ENCODE measurements around the gene EHMT1.
A peak's percentile ranks its signal among the peaks of the same experiment; 100 is the strongest.

The EHMT1 gene

GRCh38 chr9:137740312-137740711, 121.5 kb downstream of the EHMT1 start:
- Histone ChIP-seq H3K9me3 (ENCODE audit: control extremely low read depth in 1 of 5, control insufficient read depth in 4 of 5, insufficient read depth in 2 of 5, low read depth in 1 of 5, low read length in 4 of 5) (peaks cover 0 to 3% (median 0%) of the 10 kb centered on the region in 5 experiments), H3K27me3 (replicated peaks in 2 of 5; ENCODE audit: control insufficient read depth in 4 of 5, insufficient read depth in 5 of 5, low read length in 4 of 5) (no peaks in the 10 kb centered on the region), H3K4me1 (ENCODE audit: control extremely low read depth in 1 of 4, control insufficient read depth in 4 of 4, insufficient read depth in 4 of 4, low read length in 3 of 4) (peaks cover 0 to 10% (median 7%) of the 10 kb centered on the region in 4 experiments), H3K27ac (ENCODE audit: insufficient read depth in 1 of 2, low read depth in 1 of 2, low read length in 2 of 2, poor library complexity in 1 of 2, severe bottlenecking in 2 of 2) (no peak overlapping the region), H3K4me3 (ENCODE audit: control insufficient read depth in 1 of 7, extremely low read depth in 1 of 7, insufficient read depth in 4 of 7, low read depth in 2 of 7, low read length in 6 of 7) (no peak overlapping the region), H3K36me3 (ENCODE audit: control insufficient read depth in 4 of 4, insufficient read depth in 4 of 4, low read length in 3 of 4) (peaks cover 14 to 68% (median 48%) of the 10 kb centered on the region in 4 experiments)
- ChIA-PET CTCF (no interaction called here), POLR2A (no interaction called here)
- WGBS (ENCODE audit: insufficient coverage), result 98% methylated on average over 8 of the region's 9 CpGs
- DNase-seq, result no peak

- no peak overlapping the region for H3K27ac ChIP-seq (ENCODE audit: insufficient read depth in 1 of 2, low read depth in 1 of 2, low read length in 2 of 2, poor library complexity in 1 of 2, severe bottlenecking in 2 of 2)
- WGBS (ENCODE audit: insufficient coverage), result 100% methylated on average over 3 of the region's 4 CpGs
- ChIA-PET POLR2A (no interaction called here), CTCF (no interaction called here)
- no peak for DNase-seq
- H3K36me3 ChIP-seq (ENCODE audit: control insufficient read depth in 4 of 4, insufficient read depth in 4 of 4, low read length in 3 of 4), result peaks cover 9 to 61% (median 41%) of the 10 kb centered on the region in 4 experiments
- H3K9me3 ChIP-seq (ENCODE audit: control extremely low read depth in 1 of 5, control insufficient read depth in 4 of 5, insufficient read depth in 2 of 5, low read depth in 1 of 5, low read length in 4 of 5), result no peaks in the 10 kb centered on the region
- H3K27me3 ChIP-seq (replicated peaks in 2 of 5; ENCODE audit: control insufficient read depth in 4 of 5, insufficient read depth in 5 of 5, low read length in 4 of 5), result no peaks in the 10 kb centered on the region
- H3K4me3 ChIP-seq (ENCODE audit: control insufficient read depth in 1 of 7, extremely low read depth in 1 of 7, insufficient read depth in 4 of 7, low read depth in 2 of 7, low read length in 6 of 7), result no peak overlapping the region
- peaks cover 0 to 21% (median 17%) of the 10 kb centered on the region in 4 experiments for H3K4me1 ChIP-seq (ENCODE audit: control extremely low read depth in 1 of 4, control insufficient read depth in 4 of 4, insufficient read depth in 4 of 4, low read length in 3 of 4)
Observed at GRCh38 chr9:137741330-137741729, 122.5 kb downstream of the EHMT1 start.

- Histone ChIP-seq H3K27ac (ENCODE audit: insufficient read depth in 1 of 2, low read depth in 1 of 2, low read length in 2 of 2, poor library complexity in 1 of 2, severe bottlenecking in 2 of 2) (no peak overlapping the region), H3K36me3 (ENCODE audit: control insufficient read depth in 4 of 4, insufficient read depth in 4 of 4, low read length in 3 of 4) (peaks cover 6 to 63% (median 42%) of the 10 kb centered on the region in 4 experiments), H3K4me1 (ENCODE audit: control extremely low read depth in 1 of 4, control insufficient read depth in 4 of 4, insufficient read depth in 4 of 4, low read length in 3 of 4) (peaks cover 0 to 21% (median 17%) of the 10 kb centered on the region in 4 experiments), H3K9me3 (ENCODE audit: control extremely low read depth in 1 of 5, control insufficient read depth in 4 of 5, insufficient read depth in 2 of 5, low read depth in 1 of 5, low read length in 4 of 5) (no peaks in the 10 kb centered on the region), H3K4me3 (ENCODE audit: control insufficient read depth in 1 of 7, extremely low read depth in 1 of 7, insufficient read depth in 4 of 7, low read depth in 2 of 7, low read length in 6 of 7) (no peak overlapping the region), H3K27me3 (replicated peaks in 2 of 5; ENCODE audit: control insufficient read depth in 4 of 5, insufficient read depth in 5 of 5, low read length in 4 of 5) (no peaks in the 10 kb centered on the region)
- WGBS (ENCODE audit: insufficient coverage), result 100% methylated on average over 5 of the region's 7 CpGs
- ChIA-PET CTCF (no interaction called here), POLR2A (no interaction called here)
- no peak for DNase-seq
Observed at GRCh38 chr9:137742698-137743097, 123.9 kb downstream of the EHMT1 start.

- WGBS (ENCODE audit: insufficient coverage), result 99% methylated on average over 14 of the region's 19 CpGs
- Histone ChIP-seq H3K27ac (ENCODE audit: insufficient read depth in 1 of 2, low read depth in 1 of 2, low read length in 2 of 2, poor library complexity in 1 of 2, severe bottlenecking in 2 of 2) (no peak overlapping the region), H3K27me3 (replicated peaks in 2 of 5; ENCODE audit: control insufficient read depth in 4 of 5, insufficient read depth in 5 of 5, low read length in 4 of 5) (no peaks in the 10 kb centered on the region), H3K36me3 (ENCODE audit: control insufficient read depth in 4 of 4, insufficient read depth in 4 of 4, low read length in 3 of 4) (peaks cover 4 to 68% (median 48%) of the 10 kb centered on the region in 4 experiments), H3K4me1 (ENCODE audit: control extremely low read depth in 1 of 4, control insufficient read depth in 4 of 4, insufficient read depth in 4 of 4, low read length in 3 of 4) (peaks cover 0 to 21% (median 17%) of the 10 kb centered on the region in 4 experiments), H3K9me3 (ENCODE audit: control extremely low read depth in 1 of 5, control insufficient read depth in 4 of 5, insufficient read depth in 2 of 5, low read depth in 1 of 5, low read length in 4 of 5) (no peaks in the 10 kb centered on the region), H3K4me3 (ENCODE audit: control insufficient read depth in 1 of 7, extremely low read depth in 1 of 7, insufficient read depth in 4 of 7, low read depth in 2 of 7, low read length in 6 of 7) (no peak overlapping the region)
- POLR2A ChIA-PET, result no interaction called here
- CTCF ChIA-PET, result no interaction called here
- no peak for DNase-seq
Observed at GRCh38 chr9:137743695-137744094, 124.9 kb downstream of the EHMT1 start.

GRCh38 chr9:137744632-137745183, 125.9 kb downstream of the EHMT1 start:
- CTCF ChIA-PET, result interaction anchor here (2.0 kb wide), 1 partner anchor 72 kb away, joined by 5 read pairs; no protein-coding TSS in a partner anchor

GRCh38 chr9:137745541-137745991, 126.8 kb downstream of the EHMT1 start:
- H3K27me3 ChIP-seq (replicated peaks in 2 of 5; ENCODE audit: control insufficient read depth in 4 of 5, insufficient read depth in 5 of 5, low read length in 4 of 5), result no peaks in the 10 kb centered on the region
- peaks cover 0 to 24% (median 17%) of the 10 kb centered on the region in 4 experiments for H3K4me1 ChIP-seq (ENCODE audit: control extremely low read depth in 1 of 4, control insufficient read depth in 4 of 4, insufficient read depth in 4 of 4, low read length in 3 of 4)
- no peaks in the 10 kb centered on the region for H3K9me3 ChIP-seq (ENCODE audit: control extremely low read depth in 1 of 5, control insufficient read depth in 4 of 5, insufficient read depth in 2 of 5, low read depth in 1 of 5, low read length in 4 of 5)
- H3K36me3 ChIP-seq (ENCODE audit: control insufficient read depth in 4 of 4, insufficient read depth in 4 of 4, low read length in 3 of 4), result peaks cover 2 to 62% (median 38%) of the 10 kb centered on the region in 4 experiments
- H3K4me3 ChIP-seq (ENCODE audit: control insufficient read depth in 1 of 7, extremely low read depth in 1 of 7, insufficient read depth in 4 of 7, low read depth in 2 of 7, low read length in 6 of 7), result peak overlapping the region in 2 of 7 experiments; percentile 5 to 23
- DNase-seq, result peak; percentile 66 to 92 (median 89)
- 13% methylated on average over 9 of the region's 10 CpGs for WGBS (ENCODE audit: insufficient coverage)
- ChIA-PET POLR2A (no interaction called here), CTCF (interaction anchor here (0.7 to 2.0 kb wide), 2 partner anchors 71 to 73 kb away, joined by 3 to 5 read pairs; no protein-coding TSS in a partner anchor)
- no peak overlapping the region for H3K27ac ChIP-seq (ENCODE audit: insufficient read depth in 1 of 2, low read depth in 1 of 2, low read length in 2 of 2, poor library complexity in 1 of 2, severe bottlenecking in 2 of 2)

More at GRCh38 chr9:137744632-137745183, 125.9 kb downstream of the EHMT1 start:
- no peak for DNase-seq
- H3K4me1 ChIP-seq (ENCODE audit: control extremely low read depth in 1 of 4, control insufficient read depth in 4 of 4, insufficient read depth in 4 of 4, low read length in 3 of 4), result peaks cover 0 to 24% (median 17%) of the 10 kb centered on the region in 4 experiments
- peaks cover 4 to 69% (median 45%) of the 10 kb centered on the region in 4 experiments for H3K36me3 ChIP-seq (ENCODE audit: control insufficient read depth in 4 of 4, insufficient read depth in 4 of 4, low read length in 3 of 4)
- no peaks in the 10 kb centered on the region for H3K27me3 ChIP-seq (replicated peaks in 2 of 5; ENCODE audit: control insufficient read depth in 4 of 5, insufficient read depth in 5 of 5, low read length in 4 of 5)
- WGBS (ENCODE audit: insufficient coverage), result 98% methylated on average over 11 of the region's 11 CpGs
- no peaks in the 10 kb centered on the region for H3K9me3 ChIP-seq (ENCODE audit: control extremely low read depth in 1 of 5, control insufficient read depth in 4 of 5, insufficient read depth in 2 of 5, low read depth in 1 of 5, low read length in 4 of 5)
- no peak overlapping the region for H3K4me3 ChIP-seq (ENCODE audit: control insufficient read depth in 1 of 7, extremely low read depth in 1 of 7, insufficient read depth in 4 of 7, low read depth in 2 of 7, low read length in 6 of 7)
- peak overlapping the region in 1 of 2 experiments; percentile 14 for H3K27ac ChIP-seq (ENCODE audit: insufficient read depth in 1 of 2, low read depth in 1 of 2, low read length in 2 of 2, poor library complexity in 1 of 2, severe bottlenecking in 2 of 2)
- POLR2A ChIA-PET, result no interaction called here

GRCh38 chr9:137748311-137748710, 129.5 kb downstream of the EHMT1 start:
- no peak for DNase-seq
- ChIA-PET POLR2A (no interaction called here), CTCF (no interaction called here)
- Histone ChIP-seq H3K9me3 (ENCODE audit: control extremely low read depth in 1 of 5, control insufficient read depth in 4 of 5, insufficient read depth in 2 of 5, low read depth in 1 of 5, low read length in 4 of 5) (no peaks in the 10 kb centered on the region), H3K4me3 (ENCODE audit: control insufficient read depth in 1 of 7, extremely low read depth in 1 of 7, insufficient read depth in 4 of 7, low read depth in 2 of 7, low read length in 6 of 7) (no peak overlapping the region), H3K4me1 (ENCODE audit: control extremely low read depth in 1 of 4, control insufficient read depth in 4 of 4, insufficient read depth in 4 of 4, low read length in 3 of 4) (peaks cover 0 to 24% (median 17%) of the 10 kb centered on the region in 4 experiments), H3K27me3 (replicated peaks in 2 of 5; ENCODE audit: control insufficient read depth in 4 of 5, insufficient read depth in 5 of 5, low read length in 4 of 5) (no peaks in the 10 kb centered on the region), H3K36me3 (ENCODE audit: control insufficient read depth in 4 of 4, insufficient read depth in 4 of 4, low read length in 3 of 4) (peaks cover 8 to 66% (median 46%) of the 10 kb centered on the region in 4 experiments), H3K27ac (ENCODE audit: insufficient read depth in 1 of 2, low read depth in 1 of 2, low read length in 2 of 2, poor library complexity in 1 of 2, severe bottlenecking in 2 of 2) (no peak overlapping the region)
- 96% methylated on average over 12 of the region's 15 CpGs for WGBS (ENCODE audit: insufficient coverage)
